NCI-H2196 (cell line): ENCODE measurements around the gene MAP3K20.
"Not testable (repeated sequence)": the region's sequence is repeated elsewhere in the genome, so short reads cannot be mapped to it uniquely, and the experiment has no call there.

Experiments
- DNase-seq: peaks from one replicate; lab custom pipeline; 2025; ENCODE audit not compliant: unreplicated experiment; lab: John Stamatoyannopoulos, UW

Gene MAP3K20

GRCh38 chr2:173075781-173076580, at the start of gene MAP3K20:
Gene MAP3K20, plus strand, starts transcription at chr2:173075846. Its CDS starts 15,186 bp downstream, at chr2:173091032.
- DNase-seq = peak; percentile 61

GRCh38 chr2:173026479-173026878, 49.2 kb upstream of the MAP3K20 start:
- DNase-seq = no peak

GRCh38 chr2:173027181-173028128, 48.2 kb upstream of the MAP3K20 start:
- peak; percentile 84 for DNase-seq

- DNase-seq = no peak
Observed at GRCh38 chr2:173028141-173028540, 47.5 kb upstream of the MAP3K20 start.

- DNase-seq = no peak
Observed at GRCh38 chr2:173028671-173029070, 47.0 kb upstream of the MAP3K20 start.

- DNase-seq = no peak
Observed at GRCh38 chr2:173030561-173031490, 44.8 kb upstream of the MAP3K20 start.

- no peak for DNase-seq
Observed at GRCh38 chr2:173032032-173032431, 43.6 kb upstream of the MAP3K20 start.

- no peak for DNase-seq
Observed at GRCh38 chr2:173033084-173033483, 42.6 kb upstream of the MAP3K20 start.

GRCh38 chr2:173034143-173034542, 41.5 kb upstream of the MAP3K20 start:
- DNase-seq = no peak

GRCh38 chr2:173037245-173038120, 38.2 kb upstream of the MAP3K20 start:
- no peak for DNase-seq

GRCh38 chr2:173038257-173038656, 37.4 kb upstream of the MAP3K20 start:
- DNase-seq = not testable (repeated sequence)

- no peak for DNase-seq
Observed at GRCh38 chr2:173040729-173041128, 34.9 kb upstream of the MAP3K20 start.

GRCh38 chr2:173043476-173043875, 32.2 kb upstream of the MAP3K20 start:
- DNase-seq = no peak

- no peak for DNase-seq
Observed at GRCh38 chr2:173043897-173044519, 31.6 kb upstream of the MAP3K20 start.

- DNase-seq = no peak
Observed at GRCh38 chr2:173044686-173045085, 31.0 kb upstream of the MAP3K20 start.

- no peak for DNase-seq
Observed at GRCh38 chr2:173045181-173045580, 30.5 kb upstream of the MAP3K20 start.

GRCh38 chr2:173048522-173048896, 27.1 kb upstream of the MAP3K20 start:
- no peak for DNase-seq

GRCh38 chr2:173048897-173049661, 26.6 kb upstream of the MAP3K20 start:
- peak; percentile 57 for DNase-seq

- DNase-seq = no peak
Observed at GRCh38 chr2:173049831-173050230, 25.8 kb upstream of the MAP3K20 start.
